Hepatocyte (in vitro differentiated cells): ENCODE data around the gene PRKG1. TPM values are rescaled to one million over a fixed set of nuclear protein-coding genes. Genes with fewer than 3 reads are reported as not detected.

Experiments
- DNase-seq: peaks from one replicate; pipeline ENCODE4 v3.0.0-alpha.2; 2016; ENCODE audit warnings: low spot score
- H2AFZ ChIP-seq: fragments of 200-600 bp; sonication (generic); 2 replicates; pipeline ENCODE4 v1.6.0; 2016; ENCODE audit warnings: antibody characterized with exemption, mild to moderate bottlenecking
- H3K27ac ChIP-seq: fragments of 200-600 bp; sonication (generic); 2 replicates; pipeline ENCODE4 v1.5.1; 2016; ENCODE audit warnings: mild to moderate bottlenecking
- H3K27me3 ChIP-seq: fragments of 200-600 bp; sonication (generic); 2 replicates; pipeline ENCODE4 v1.6.1; 2016
- H3K36me3 ChIP-seq: fragments of 200-600 bp; sonication (generic); replicated peaks from 2 replicates; pipeline ENCODE4 v1.5.1; 2016; ENCODE audit warnings: low read depth; ENCODE audit not compliant: insufficient read depth
- H3K4me1 ChIP-seq: fragments of 200-600 bp; sonication (generic); 2 replicates; pipeline ENCODE4 v1.5.1; 2016; ENCODE audit warnings: mild to moderate bottlenecking, moderate library complexity; ENCODE audit not compliant: insufficient read depth
- H3K4me2 ChIP-seq: fragments of 200-600 bp; sonication (generic); 2 replicates; pipeline ENCODE4 v1.6.0; 2016
- H3K4me3 ChIP-seq: fragments of 200-600 bp; sonication (generic); 2 replicates; pipeline ENCODE4 v1.5.1; 2016; ENCODE audit warnings: mild to moderate bottlenecking
- H3K79me2 ChIP-seq: fragments of 200-600 bp; sonication (generic); 2 replicates; pipeline ENCODE4 v1.6.0; 2017; ENCODE audit warnings: mild to moderate bottlenecking
- H3K9me2 ChIP-seq: fragments of 200-600 bp; sonication (generic); replicated peaks from 2 replicates; pipeline ENCODE4 v1.6.0; 2017; ENCODE audit warnings: mild to moderate bottlenecking; ENCODE audit not compliant: insufficient read depth
- H3K9me3 ChIP-seq: fragments of 200-600 bp; sonication (generic); 2 replicates; pipeline ENCODE4 v1.5.1; 2016; ENCODE audit warnings: low read depth, mild to moderate bottlenecking
- H4K20me1 ChIP-seq: fragments of 200-600 bp; sonication (generic); 2 replicates; pipeline ENCODE4 v1.6.0; 2016; ENCODE audit warnings: mild to moderate bottlenecking; ENCODE audit not compliant: insufficient read depth, poor library complexity, severe bottlenecking
- EZH2 ChIP-seq: fragments of 200-600 bp; sonication (generic); IDR thresholded peaks from 2 replicates; pipeline ENCODE4 v1.6.1; 2016; ENCODE audit warnings: antibody characterized with exemption, mild to moderate bottlenecking, borderline replicate concordance
- EZH2phosphoT487 ChIP-seq: fragments of 200-600 bp; sonication (generic); IDR thresholded peaks from one replicate; pipeline ENCODE4 v1.6.1; 2018; ENCODE audit warnings: antibody characterized with exemption, mild to moderate bottlenecking, low read depth, moderate library complexity; ENCODE audit not compliant: unreplicated experiment, severe bottlenecking
- whole genome bisulfite sequencing: methylation state at CpG from one replicate; pipeline ENCODE4 v1.1.6; 2016; ENCODE audit warnings: low lambda C conversion rate; ENCODE audit errors: missing lambda C conversion rate; 5-methylcytosine and 5-hydroxymethylcytosine counted together
- polyA plus RNA-seq: library from polyadenylated mRNA; unstranded; fragments of >200 nt; fragmentation: Nextera tagmentation; extraction: Ambion mirVana; gene quantifications from 2 replicates; pipeline ENCODE4 v1.2.1, GENCODE V29; 2016
- total RNA-seq: library from RNA; depleted of rRNA; stranded (reverse); fragments of >200 nt; gene quantifications from 2 replicates; pipeline ENCODE4 v1.2.3, GENCODE V29; 2014
- TF ChIP-seq, protein P1 (sequence below): fragments of 200-600 bp; sonication (generic); IDR thresholded peaks from 2 replicates; pipeline ENCODE4 v1.5.1; 2016; ENCODE audit warnings: antibody characterized with exemption, mild to moderate bottlenecking; ENCODE audit not compliant: poor library complexity

Gene PRKG1
- total and polyA plus RNA-seq, 2 experiments from 2014 or later: 4.0 to 8.1 TPM

DNA sequence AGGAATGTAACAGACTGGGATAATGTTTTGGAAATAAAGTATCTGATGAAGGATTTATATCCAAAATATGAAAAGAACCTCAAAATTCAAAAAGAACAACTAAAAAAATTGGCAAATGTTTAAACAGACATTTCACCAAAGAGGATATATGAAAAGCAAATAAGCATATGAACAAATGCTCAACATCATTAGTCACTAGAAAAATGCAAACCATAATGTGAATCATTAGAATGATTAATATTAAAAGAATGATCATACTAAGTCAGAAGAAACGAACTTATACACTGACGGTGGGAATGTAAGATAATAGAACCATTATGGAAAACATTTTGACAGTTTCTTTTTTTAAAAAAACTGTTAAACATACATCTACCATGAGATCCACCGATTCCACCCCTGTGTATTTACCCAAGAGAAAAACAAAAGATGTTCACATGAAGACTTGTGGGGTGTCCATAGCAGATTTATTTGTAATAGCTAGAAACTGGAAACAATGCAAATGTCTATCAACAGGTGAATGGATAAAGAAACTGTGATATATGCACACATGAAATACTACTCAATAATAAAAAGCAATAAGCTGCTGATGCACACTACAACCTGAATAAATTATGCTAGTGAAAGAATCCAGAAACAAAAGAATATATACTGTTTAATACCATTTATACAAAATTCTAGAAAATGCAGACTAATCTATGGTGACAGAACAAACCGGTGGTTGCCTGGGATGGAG, 35.7 kb downstream of the PRKG1 start:
- H3K4me1 ChIP-seq: no peaks in the 10 kb centered on the region
- 83% methylated on average over 4 of the region's 4 CpGs for WGBS
- no peaks in the 10 kb centered on the region for H3K79me2 ChIP-seq
- no peaks in the 10 kb centered on the region for H3K9me3 ChIP-seq
- TF ChIP-seq EZH2phosphoT487 (no peak), EZH2 (no peak)
- TF ChIP-seq, protein P1, sequence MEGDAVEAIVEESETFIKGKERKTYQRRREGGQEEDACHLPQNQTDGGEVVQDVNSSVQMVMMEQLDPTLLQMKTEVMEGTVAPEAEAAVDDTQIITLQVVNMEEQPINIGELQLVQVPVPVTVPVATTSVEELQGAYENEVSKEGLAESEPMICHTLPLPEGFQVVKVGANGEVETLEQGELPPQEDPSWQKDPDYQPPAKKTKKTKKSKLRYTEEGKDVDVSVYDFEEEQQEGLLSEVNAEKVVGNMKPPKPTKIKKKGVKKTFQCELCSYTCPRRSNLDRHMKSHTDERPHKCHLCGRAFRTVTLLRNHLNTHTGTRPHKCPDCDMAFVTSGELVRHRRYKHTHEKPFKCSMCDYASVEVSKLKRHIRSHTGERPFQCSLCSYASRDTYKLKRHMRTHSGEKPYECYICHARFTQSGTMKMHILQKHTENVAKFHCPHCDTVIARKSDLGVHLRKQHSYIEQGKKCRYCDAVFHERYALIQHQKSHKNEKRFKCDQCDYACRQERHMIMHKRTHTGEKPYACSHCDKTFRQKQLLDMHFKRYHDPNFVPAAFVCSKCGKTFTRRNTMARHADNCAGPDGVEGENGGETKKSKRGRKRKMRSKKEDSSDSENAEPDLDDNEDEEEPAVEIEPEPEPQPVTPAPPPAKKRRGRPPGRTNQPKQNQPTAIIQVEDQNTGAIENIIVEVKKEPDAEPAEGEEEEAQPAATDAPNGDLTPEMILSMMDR: no peak
- H3K27me3 ChIP-seq: no peaks in the 10 kb centered on the region
- H2AFZ ChIP-seq: no peak overlapping the region
- H4K20me1 ChIP-seq: no peaks in the 10 kb centered on the region
- DNase-seq: no peak
- no peak overlapping the region for H3K4me2 ChIP-seq
- no peak overlapping the region for H3K4me3 ChIP-seq
- H3K36me3 ChIP-seq: no peaks in the 10 kb centered on the region
- H3K27ac ChIP-seq: no peak overlapping the region
- H3K9me2 ChIP-seq: no peaks in the 10 kb centered on the region

DNA sequence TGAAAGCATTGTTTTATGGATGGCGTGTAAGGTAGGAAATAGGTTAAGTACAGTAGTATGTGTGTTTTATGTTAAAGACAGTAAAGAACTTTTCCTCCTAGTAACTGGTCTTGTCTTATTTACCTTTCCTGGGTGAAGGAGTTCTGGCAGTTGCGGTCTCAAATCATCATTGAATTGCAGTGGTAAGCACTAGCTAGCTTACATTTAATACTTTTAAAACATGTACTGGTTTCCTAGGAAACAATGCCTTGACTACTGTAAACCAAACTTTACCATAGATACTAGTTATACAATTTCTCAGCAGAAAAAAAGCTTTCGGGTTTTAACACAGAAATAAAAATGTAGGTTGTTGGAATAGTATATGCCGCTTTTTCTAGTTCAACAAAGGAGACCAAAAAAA, 37.7 kb downstream of the PRKG1 start:
- H3K36me3 ChIP-seq: no peaks in the 10 kb centered on the region
- H3K4me3 ChIP-seq: no peak overlapping the region
- no peak overlapping the region for H3K4me2 ChIP-seq
- H3K27me3 ChIP-seq: no peaks in the 10 kb centered on the region
- no peaks in the 10 kb centered on the region for H3K79me2 ChIP-seq
- no peak overlapping the region for H2AFZ ChIP-seq
- no peaks in the 10 kb centered on the region for H3K9me3 ChIP-seq
- no peak for DNase-seq
- H3K4me1 ChIP-seq: no peaks in the 10 kb centered on the region
- TF ChIP-seq, protein P1: no peak
- TF ChIP-seq EZH2phosphoT487 (no peak), EZH2 (no peak)
- no peaks in the 10 kb centered on the region for H3K9me2 ChIP-seq
- no peaks in the 10 kb centered on the region for H4K20me1 ChIP-seq
- H3K27ac ChIP-seq: no peak overlapping the region
- WGBS: 95% methylated on average over 4 of the region's 4 CpGs

DNA sequence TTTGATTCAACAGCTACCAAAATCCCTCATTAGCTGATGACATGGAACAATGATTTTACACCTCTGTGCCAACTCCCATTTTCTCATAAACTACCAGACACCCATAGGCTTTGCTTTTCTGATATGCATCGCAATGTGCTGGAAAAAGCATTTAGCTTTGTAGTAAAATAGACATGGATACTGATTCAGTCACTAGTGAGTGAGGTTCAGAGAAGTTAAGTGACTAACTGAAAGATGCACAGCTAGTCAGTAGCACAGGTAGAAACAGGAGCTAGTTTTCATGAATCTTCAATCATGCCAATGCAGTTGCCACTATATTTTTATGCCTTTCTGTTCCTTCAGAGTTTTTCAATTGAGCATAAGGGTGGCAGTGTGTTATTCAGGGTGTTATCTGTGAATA, 38.7 kb downstream of the PRKG1 start:
- no peaks in the 10 kb centered on the region for H3K27me3 ChIP-seq
- no peaks in the 10 kb centered on the region for H3K4me1 ChIP-seq
- H3K27ac ChIP-seq: no peak overlapping the region
- no peak overlapping the region for H2AFZ ChIP-seq
- no peak overlapping the region for H3K4me3 ChIP-seq
- no peaks in the 10 kb centered on the region for H3K36me3 ChIP-seq
- TF ChIP-seq EZH2 (no peak), EZH2phosphoT487 (no peak)
- TF ChIP-seq, protein P1: no peak
- WGBS: 100% methylated on average over 1 of the region's 1 CpG
- no peaks in the 10 kb centered on the region for H3K79me2 ChIP-seq
- H3K9me3 ChIP-seq: no peaks in the 10 kb centered on the region
- no peak overlapping the region for H3K4me2 ChIP-seq
- no peak for DNase-seq
- H4K20me1 ChIP-seq: no peaks in the 10 kb centered on the region
- H3K9me2 ChIP-seq: no peaks in the 10 kb centered on the region
